SH-SY5Y (cell line): ENCODE data around the gene MAST4.

Experiments used
- GATA2 ChIP-seq: IDR thresholded peaks from 2 replicates; pipeline ENCODE4 v1.6.1; 2011; ENCODE audit warnings: mild to moderate bottlenecking, low read depth, low read length
- GATA3 ChIP-seq: IDR thresholded peaks from 2 replicates; pipeline ENCODE4 v1.6.1; 2011; ENCODE audit warnings: low read depth, mild to moderate bottlenecking, low read length, moderate library complexity

Gene MAST4

GRCh38 chr5:67094476-67095300 is 498.5 kb downstream of the MAST4 start:
- TF ChIP-seq GATA2 (no peak), GATA3 (no peak)

- TF ChIP-seq GATA3, result no peak
Observed at GRCh38 chr5:67095346-67096171, 499.4 kb downstream of the MAST4 start.

- no peak for TF ChIP-seq GATA3
Observed at GRCh38 chr5:67098656-67099055, 502.5 kb downstream of the MAST4 start.

- no peak for TF ChIP-seq GATA3
- TF ChIP-seq GATA2, result no peak
Observed at GRCh38 chr5:67100301-67100700, 504.1 kb downstream of the MAST4 start.

GRCh38 chr5:67102708-67103107 is 506.5 kb downstream of the MAST4 start:
- TF ChIP-seq GATA3 (no peak), GATA2 (no peak)

GRCh38 chr5:67104859-67105258 is 508.7 kb downstream of the MAST4 start:
- TF ChIP-seq GATA2 (no peak), GATA3 (peak; percentile 75)

- no peak for TF ChIP-seq GATA3
- peak; percentile 92 for TF ChIP-seq GATA2
Observed at GRCh38 chr5:67105270-67105669, 509.1 kb downstream of the MAST4 start.

- TF ChIP-seq GATA3 (no peak), GATA2 (no peak)
Observed at GRCh38 chr5:67106626-67107342, 510.6 kb downstream of the MAST4 start.

GRCh38 chr5:67111779-67112178 is 515.6 kb downstream of the MAST4 start:
- TF ChIP-seq GATA3, result no peak
- TF ChIP-seq GATA2, result no peak

- TF ChIP-seq GATA2 (peak; percentile 86), GATA3 (peak; percentile 62)
Observed at GRCh38 chr5:67115246-67115645, 519.1 kb downstream of the MAST4 start.

GRCh38 chr5:67115817-67116216 is 519.6 kb downstream of the MAST4 start:
- TF ChIP-seq GATA3 (no peak), GATA2 (no peak)

- TF ChIP-seq GATA2 (no peak), GATA3 (no peak)
Observed at GRCh38 chr5:67118050-67118620, 521.9 kb downstream of the MAST4 start.

- TF ChIP-seq GATA3 (no peak), GATA2 (no peak)
Observed at GRCh38 chr5:67119010-67119409, 522.8 kb downstream of the MAST4 start.

- TF ChIP-seq GATA3, result no peak
Observed at GRCh38 chr5:67120032-67120431, 523.8 kb downstream of the MAST4 start.

- TF ChIP-seq GATA2 (no peak), GATA3 (no peak)
Observed at GRCh38 chr5:67123819-67124218, 527.6 kb downstream of the MAST4 start.

GRCh38 chr5:67124556-67124955 is 528.4 kb downstream of the MAST4 start:
- no peak for TF ChIP-seq GATA3
